Hematopoietic multipotent progenitor cell treated with erythropoietin and hydrocortisone succinate and interleukin-3 and kit ligand, for 4 days (in vitro differentiated cells): ENCODE measurements around the gene SLC25A10.

Experiments
- DNase-seq: peaks from one replicate; pipeline ENCODE4 v3.0.0-alpha.2; 2015

SLC25A10 gene

DNA sequence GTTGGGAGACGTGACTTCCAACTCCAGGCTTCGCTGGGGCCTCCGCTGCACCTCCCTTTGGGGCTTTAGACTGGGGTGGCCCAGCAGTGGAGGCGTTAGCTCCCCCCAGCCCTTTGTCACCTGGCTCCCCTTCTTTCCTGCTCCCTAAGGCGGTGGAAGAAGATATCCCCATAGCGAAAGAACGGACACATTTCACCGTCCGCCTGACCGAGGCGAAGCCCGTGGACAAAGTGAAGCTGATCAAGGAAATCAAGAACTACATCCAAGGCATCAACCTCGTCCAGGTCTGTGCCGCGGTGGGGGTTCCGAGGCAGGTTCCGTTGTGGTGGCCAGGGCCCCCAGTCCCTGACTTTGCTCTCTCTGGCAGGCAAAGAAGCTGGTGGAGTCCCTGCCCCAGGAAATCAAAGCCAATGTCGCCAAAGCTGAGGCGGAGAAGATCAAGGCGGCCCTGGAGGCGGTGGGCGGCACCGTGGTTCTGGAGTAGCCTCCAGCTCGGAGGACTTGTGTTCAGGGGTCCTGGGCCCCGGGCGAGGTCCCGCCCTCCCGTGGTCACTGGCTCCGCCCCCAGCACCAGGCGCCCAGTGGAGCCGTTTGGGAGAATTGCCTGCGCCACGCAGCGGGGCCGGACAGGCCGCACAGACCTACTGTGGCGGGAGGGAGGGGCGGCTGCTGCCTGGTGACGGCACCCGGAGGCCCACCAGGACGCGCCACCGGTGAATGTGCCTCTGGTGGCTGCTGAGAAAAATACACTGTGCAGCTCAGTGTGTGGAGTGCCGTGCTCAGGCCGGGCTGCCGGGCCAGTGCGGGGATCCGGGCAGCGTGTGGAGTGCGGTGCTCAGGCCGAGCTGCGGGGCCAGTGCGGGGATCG, 5.1 kb upstream of the SLC25A10 start:
- peak; percentile 50 for DNase-seq

DNA sequence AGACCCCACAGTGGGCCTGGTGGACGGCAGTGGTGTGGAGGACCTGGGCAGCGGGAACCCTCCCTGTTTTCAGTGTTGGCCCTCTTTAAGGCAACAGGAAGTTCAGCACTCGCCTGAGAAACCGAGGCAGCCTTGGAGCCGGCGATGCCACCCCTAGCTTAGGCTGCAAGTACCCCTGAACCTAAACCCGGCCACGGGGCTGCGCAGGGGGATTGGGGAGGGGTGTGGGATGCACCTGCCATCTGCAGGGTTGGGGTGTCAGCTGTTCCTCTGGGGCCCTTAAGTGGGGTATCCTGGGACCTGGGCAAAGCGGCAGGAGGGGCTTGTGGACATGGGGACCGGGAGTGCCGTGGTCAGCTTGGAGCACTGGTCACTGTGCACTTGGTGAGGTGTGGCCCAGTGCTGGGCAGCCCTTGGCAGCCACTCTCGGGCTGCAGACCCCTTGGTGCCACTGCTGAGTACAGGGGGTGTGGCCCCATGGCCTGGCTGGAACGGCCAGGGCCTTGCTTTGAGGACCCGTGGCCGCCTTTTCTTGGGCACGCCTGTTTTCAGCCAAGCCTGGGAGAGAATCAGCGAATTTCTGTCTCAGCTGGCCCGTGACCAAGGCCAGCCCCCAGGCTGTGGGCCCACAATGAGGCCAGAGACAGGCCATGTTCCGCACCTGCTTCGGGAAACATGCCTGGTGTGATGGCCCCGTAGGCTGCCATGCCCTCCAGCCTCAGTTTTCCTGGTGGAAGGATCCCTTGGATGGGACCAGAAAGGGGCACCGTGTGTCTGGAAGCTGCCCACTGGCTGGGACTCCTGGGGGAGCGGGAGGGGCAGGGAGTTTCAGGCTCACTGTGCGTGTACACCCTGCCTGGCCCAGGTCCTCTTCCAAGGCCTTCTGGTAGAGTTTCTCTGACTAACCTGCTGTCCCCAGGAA, 4.1 kb upstream of the SLC25A10 start:
- DNase-seq = no peak

DNA sequence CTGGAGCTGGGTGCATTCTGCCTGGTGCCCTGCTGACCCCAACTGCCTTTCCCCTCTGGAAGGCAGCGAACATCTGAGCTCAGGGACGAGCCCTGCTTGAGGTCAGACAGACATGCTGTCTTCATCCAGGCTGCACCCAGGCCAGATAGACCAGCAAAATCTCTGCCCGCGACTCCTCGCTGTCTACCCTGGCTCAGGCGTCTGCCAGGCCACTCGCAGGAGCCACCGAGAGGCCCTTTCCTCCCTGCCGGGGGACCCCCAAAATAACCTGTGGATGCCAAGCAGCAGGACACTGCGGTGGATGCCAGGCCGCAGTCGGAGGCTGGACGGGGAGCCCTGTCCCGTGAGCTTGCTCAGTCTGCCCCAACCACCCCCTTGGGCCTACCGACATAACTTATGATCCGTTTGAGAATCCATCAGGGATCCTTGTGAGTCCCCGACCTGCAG, 3.3 kb upstream of the SLC25A10 start:
- DNase-seq = no peak

DNA sequence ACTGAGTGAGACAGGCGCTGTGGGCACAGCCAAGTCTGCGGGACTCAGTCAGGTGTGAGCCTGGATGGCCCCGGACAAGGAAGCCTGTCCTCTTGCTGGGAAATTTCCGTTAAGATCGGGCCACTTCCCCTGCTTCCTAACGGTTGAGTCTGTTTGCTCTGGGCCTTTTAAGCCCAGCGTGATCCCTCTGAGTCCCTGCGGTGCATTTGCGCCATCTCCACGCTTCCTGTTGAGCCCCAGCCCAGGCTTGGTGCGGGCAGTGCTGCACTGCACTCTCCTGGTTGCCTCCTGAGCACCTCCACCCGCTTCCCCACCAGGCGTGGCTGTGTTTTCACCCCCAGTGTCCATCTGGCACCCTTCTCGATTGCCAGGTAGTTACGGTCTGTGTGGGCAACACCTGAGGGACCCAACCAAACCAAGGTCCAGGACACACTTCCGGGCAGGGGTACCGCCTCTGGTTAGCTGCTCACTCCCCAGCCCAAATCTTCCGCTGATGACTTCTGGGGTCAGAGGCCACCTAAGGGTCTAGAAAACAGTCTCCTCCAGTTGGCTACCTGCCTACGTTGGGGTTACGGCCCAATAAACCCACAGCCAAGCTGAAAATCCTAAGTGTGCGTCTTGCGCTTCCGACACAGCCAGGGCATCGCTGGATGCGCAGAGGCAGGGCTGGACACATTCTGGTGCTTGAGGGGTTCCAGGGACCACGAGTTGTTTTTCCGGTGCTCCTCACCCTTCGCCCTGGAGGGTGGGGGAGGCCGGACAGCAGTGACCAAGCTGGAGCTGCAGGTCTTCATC, 1.4 kb upstream of the SLC25A10 start:
- peak; percentile 82 for DNase-seq

GRCh38 chr17:81712468-81713003, 452 bp downstream of the SLC25A10 start:
- peak; percentile 54 for DNase-seq

DNA sequence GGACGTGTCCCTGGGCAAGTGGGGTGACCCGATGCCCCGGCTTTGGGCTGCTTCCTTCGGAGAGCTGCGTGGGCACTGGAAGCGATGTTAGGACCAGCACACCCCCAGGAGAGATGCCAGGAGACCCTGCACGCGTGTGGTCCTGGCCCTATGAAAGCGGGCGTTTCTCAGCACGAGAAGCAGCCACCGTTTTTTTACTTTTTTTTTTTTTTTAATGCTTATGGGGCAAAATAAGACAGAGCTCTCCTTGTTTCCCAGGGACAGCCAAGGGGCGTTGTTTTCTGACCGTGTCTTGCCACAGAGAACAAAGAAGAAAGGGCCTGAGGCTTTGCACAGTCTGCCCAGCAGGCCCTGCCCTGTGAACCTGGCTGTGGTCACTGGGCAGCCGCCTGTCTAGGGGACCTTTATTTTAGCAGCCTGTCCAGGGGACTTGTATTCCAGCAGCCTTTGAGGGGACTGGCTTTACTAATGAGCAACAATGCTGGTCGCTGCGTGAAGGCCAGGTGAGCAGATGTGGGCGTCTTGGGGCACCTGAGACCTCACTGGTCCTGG, 996 bp downstream of the SLC25A10 start:
- peak; percentile 13 for DNase-seq

GRCh38 chr17:81713556-81714411, 1.7 kb downstream of the SLC25A10 start:
- DNase-seq = peak; percentile 60

- DNase-seq = no peak
These were observed 2.5 kb downstream of the SLC25A10 start for GRCh38 chr17:81714412-81715106.

DNA sequence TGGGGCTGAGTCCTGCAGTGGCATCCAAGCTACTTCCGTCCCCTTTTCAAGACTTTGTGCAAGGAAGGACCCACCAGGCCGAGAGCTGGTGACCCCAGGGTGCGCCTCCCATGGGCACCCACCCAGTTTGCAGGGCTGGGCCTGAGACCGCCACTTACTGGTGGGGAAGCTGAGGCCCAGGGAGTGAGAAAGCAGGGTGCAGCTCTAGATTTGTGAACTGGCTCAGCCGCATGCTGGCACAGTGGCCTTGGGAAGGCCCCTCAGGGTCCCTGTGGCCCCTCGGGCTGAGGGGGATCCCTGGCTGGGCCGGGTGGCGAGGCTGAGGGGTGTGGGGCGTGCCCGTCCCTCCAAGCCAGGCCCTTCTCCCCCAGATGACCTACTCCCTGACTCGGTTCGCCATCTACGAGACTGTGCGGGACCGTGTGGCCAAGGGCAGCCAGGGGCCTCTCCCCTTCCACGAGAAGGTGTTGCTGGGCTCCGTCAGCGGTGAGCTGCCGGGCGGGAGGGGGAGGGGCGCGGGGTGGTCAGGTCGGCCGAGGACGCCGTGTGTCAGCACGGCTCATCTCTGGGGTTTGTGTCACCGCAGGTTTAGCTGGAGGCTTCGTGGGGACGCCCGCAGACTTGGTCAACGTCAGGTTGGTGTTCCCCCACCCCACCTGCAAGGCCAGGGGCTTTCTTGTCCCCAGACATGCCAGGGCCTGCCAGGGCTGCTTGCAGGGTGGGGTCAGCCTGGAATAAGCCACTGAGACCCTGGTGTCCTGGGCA, 3.2 kb downstream of the SLC25A10 start:
- no peak for DNase-seq

- no peak for DNase-seq
These were observed 4.0 kb downstream of the SLC25A10 start for GRCh38 chr17:81715872-81716673.

DNA sequence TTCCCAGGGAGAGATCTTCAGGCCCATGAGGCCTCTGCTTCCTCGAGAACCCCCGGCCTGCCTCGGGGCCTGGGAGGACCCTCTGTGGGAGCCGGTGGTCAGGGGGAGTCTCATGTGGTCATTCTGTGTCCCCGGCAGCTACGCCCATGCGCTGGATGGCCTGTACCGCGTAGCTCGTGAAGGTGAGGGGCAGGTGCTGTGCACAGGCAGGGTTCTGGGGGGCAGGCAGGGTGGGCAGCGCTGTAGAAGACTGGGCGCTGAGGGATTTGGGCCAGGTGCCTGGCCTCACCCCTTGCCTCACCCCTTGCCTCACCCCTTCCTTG, 4.6 kb downstream of the SLC25A10 start:
- DNase-seq = no peak

DNA sequence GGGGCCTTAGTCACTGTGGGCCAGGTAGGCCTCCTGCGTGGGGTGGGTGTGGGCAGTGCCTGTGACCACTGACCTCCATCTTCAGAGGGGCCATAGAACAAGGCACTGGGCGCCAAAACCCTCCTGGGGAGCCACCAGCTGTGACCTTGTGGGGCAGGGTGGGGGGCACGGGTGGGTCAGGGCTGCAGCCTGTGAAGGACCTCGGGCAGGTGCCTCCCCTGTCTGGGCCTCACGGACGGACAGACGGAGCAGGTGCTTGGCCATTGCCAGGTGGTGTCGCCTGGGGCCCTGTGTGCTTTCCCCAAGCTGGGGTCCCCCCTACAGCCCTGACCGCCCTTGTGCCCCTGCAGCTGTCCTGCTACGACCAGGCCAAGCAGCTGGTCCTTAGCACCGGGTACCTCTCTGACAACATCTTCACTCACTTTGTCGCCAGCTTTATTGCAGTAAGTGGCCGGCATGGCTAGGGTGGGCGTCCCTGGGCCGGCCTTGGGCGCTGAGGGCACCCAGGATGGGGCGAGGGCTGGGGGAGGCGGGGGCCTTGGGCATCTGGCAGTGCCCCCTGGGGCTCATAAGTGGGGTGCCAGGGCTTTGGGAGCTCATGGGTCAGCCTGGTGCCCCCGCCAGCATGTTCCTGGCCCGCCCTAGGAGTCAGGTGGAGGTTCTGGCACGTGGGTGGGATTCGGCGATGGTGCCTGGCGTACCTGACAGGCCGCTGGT, 5.1 kb downstream of the SLC25A10 start:
- no peak for DNase-seq

DNA sequence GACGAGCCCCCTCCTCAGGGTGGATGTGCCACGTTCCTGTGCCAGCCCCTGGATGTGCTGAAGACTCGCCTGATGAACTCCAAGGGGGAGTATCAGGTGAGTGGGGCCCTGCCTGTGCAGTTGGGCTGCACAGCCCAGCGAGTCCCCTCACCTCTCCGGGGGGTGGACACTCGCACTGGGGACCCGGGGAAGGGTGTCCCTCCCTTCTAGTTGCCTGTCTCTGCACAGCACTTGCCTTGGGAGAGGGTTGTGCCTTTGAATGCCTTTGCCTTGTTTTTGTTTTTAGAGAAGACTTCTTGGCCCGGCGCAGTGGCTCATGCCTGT, 5.6 kb downstream of the SLC25A10 start:
- DNase-seq = no peak

DNA sequence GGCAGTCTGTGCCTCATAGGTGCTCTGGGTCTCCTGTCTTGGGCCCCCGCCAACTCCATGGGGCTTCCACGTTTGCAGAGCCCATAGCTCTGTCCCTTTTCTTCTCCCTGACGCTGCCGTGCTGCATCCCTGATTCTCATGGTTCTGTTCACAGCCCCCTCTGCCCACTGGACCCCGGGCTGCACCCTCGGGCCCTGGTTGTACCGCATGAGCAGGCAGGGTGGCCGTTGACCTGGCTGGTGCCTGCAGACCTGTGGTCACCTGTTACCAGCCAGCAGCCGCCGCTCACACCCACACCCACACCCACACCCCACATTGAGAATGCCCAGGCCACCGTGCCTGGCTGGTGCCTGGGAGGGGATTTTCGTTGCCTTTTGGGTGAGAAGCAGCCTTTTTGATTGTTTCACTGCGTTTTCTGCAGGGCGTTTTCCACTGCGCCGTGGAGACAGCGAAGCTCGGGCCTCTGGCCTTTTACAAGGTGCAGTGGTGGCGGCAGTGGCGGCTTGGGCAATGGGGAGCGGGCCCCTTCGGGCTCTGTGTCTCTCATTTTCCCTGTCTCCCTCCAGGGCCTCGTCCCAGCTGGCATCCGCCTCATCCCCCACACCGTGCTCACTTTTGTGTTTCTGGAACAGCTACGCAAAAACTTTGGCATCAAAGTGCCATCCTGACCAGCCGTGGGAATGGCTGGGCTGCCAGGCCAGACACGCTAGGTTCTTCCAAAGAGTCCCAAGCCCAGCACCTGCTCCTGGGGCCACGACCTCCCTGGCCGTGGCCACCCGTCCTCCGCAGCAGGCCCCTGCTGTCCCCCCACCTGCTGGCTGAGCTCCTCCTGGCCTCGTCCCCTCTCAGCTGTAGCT, 7.6 kb downstream of the SLC25A10 start:
- DNase-seq = no peak

GRCh38 chr17:81720267-81721071, 8.4 kb downstream of the SLC25A10 start:
- no peak for DNase-seq
